Suprapubic skin (tissue), 4 donors: Measurements from ENCODE around the gene MOB3B. TPM values are rescaled to one million over a fixed set of nuclear protein-coding genes. Genes with fewer than 3 reads are reported as not detected.

Experiments
- DNase-seq, 2 donors: peaks; one replicate each; pipeline ENCODE4 v3.0.0-alpha.2; 2019; ENCODE audit warnings: low spot score in 2 of 2
- H3K27ac ChIP-seq: fragments of 200-600 bp; sonication (generic); one replicate; pipeline ENCODE4 v1.5.1; 2019
- H3K27me3 ChIP-seq: fragments of 200-600 bp; sonication (generic); one replicate; pipeline ENCODE4 v1.5.1; 2019
- H3K36me3 ChIP-seq: fragments of 200-600 bp; sonication (generic); one replicate; pipeline ENCODE4 v1.5.1; 2019
- H3K4me1 ChIP-seq: fragments of 200-600 bp; sonication (generic); one replicate; pipeline ENCODE4 v1.5.1; 2019
- H3K4me3 ChIP-seq: fragments of 200-600 bp; sonication (generic); one replicate; pipeline ENCODE4 v1.5.1; 2019; ENCODE audit warnings: mild to moderate bottlenecking
- H3K9me3 ChIP-seq: fragments of 200-600 bp; sonication (generic); one replicate; pipeline ENCODE4 v1.5.1; 2019
- EP300 ChIP-seq: sonication (generic); formaldehyde crosslinking; IDR thresholded peaks from one replicate; pipeline ENCODE4 v1.6.1; 2017; ENCODE audit warnings: antibody characterized with exemption
- POLR2A ChIP-seq, 2 donors: fragments of 450-650 bp; IDR thresholded peaks; one replicate each; pipeline ENCODE4 v1.6.1; 2017; ENCODE audit warnings: antibody characterized with exemption in 2 of 2, mild to moderate bottlenecking in 2 of 2, moderate library complexity in 2 of 2
- POLR2AphosphoS5 ChIP-seq, 3 donors: sonication (generic); formaldehyde crosslinking; IDR thresholded peaks; one replicate each; pipeline ENCODE4 v1.6.1; 2017; ENCODE audit warnings: antibody characterized with exemption in 3 of 3
- WGBS: methylation state at CpG from one replicate; pipeline ENCODE4 v1.1.5; 2018; 5-methylcytosine and 5-hydroxymethylcytosine counted together
- total RNA-seq, 4 donors: library from RNA; depleted of rRNA; stranded (reverse); fragments of >200 nt; gene quantifications; one replicate each; pipeline ENCODE4 v1.1.0, GENCODE V29; 2016
- TF ChIP-seq, protein P1 (sequence below), 2 donors: fragments of 200-600 bp in 1 of 2; fragments of 450-650 bp in 1 of 2; sonication (generic) in 1 of 2; IDR thresholded peaks; one replicate each; pipeline ENCODE4 v1.5.1; 2016 to 2019; ENCODE audit warnings: antibody characterized with exemption in 2 of 2, mild to moderate bottlenecking in 1 of 2, moderate library complexity in 1 of 2

Gene MOB3B
- total RNA-seq, 4 donors from 2014 or later = 8.2 to 21.5 (median 10.9) TPM

DNA sequence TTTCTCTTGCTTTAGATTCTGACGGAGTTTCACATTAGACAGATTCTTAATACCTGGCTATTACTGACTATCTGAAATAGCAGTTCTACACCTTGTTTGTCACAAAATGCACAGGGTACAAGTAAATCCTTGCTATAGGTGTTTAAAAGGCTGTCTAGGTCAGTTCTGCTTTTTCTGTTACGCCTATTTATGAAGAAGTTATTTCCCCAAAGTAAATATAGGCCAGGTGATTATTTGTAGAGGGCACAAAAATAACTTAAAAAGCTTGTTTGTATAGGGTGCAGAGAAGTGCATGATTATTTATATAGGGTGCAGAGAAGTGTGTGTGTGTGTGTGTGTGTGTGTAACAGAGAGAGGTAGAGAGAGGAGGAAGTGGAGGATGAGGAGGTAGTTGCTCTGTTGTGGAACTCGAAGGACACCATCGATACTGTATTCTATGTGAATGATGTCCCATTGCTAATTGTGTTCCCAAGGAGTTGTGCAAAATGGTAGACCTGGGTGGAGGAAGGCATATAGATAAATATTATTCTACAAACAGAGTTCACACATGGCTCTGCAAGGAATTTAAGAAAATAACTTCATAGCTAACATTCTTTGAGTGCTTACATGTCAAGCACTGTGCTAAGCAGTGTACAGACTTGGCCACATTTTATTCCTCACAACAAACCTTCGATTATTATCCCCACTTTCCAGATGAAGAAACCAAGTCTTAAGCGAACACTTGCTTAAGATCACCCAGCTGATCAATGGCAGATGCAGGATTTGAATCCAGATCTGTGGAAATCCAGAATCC lies 136.4 kb downstream of the MOB3B start:
- Histone ChIP-seq H3K4me3 (no peak overlapping the region), H3K36me3 (no peaks in the 10 kb centered on the region), H3K27ac (peak overlapping the region; percentile 51), H3K4me1 (peaks cover 37% of the 10 kb centered on the region), H3K9me3 (no peaks in the 10 kb centered on the region), H3K27me3 (no peaks in the 10 kb centered on the region)
- TF ChIP-seq, protein P1, sequence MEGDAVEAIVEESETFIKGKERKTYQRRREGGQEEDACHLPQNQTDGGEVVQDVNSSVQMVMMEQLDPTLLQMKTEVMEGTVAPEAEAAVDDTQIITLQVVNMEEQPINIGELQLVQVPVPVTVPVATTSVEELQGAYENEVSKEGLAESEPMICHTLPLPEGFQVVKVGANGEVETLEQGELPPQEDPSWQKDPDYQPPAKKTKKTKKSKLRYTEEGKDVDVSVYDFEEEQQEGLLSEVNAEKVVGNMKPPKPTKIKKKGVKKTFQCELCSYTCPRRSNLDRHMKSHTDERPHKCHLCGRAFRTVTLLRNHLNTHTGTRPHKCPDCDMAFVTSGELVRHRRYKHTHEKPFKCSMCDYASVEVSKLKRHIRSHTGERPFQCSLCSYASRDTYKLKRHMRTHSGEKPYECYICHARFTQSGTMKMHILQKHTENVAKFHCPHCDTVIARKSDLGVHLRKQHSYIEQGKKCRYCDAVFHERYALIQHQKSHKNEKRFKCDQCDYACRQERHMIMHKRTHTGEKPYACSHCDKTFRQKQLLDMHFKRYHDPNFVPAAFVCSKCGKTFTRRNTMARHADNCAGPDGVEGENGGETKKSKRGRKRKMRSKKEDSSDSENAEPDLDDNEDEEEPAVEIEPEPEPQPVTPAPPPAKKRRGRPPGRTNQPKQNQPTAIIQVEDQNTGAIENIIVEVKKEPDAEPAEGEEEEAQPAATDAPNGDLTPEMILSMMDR (IDR thresholded peaks at IDR 0.05) = no peak
- TF ChIP-seq POLR2AphosphoS5 (IDR thresholded peaks at IDR 0.05) (no peak), POLR2A (IDR thresholded peaks at IDR 0.05) (no peak), EP300 (no peak)
- WGBS = 93% methylated on average over 6 of the region's 6 CpGs
- no peak for DNase-seq

DNA sequence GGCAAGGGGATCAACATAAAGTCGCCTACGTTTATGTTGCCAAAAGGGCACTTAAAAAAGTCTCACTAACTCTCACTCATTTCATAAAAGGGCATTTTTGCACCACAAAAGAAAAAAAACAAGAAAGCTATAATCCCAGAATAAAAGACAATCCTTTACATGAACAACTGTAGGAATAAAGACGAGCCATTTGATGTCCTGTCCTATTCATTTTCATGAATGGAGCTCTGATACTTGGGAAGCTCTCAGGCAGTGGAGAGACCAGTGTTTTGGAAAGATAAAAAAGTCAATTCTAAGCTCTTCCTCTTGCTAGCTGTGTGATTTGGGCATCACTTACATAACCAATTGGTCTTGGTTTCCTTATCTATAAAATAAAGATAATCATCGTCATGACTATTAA lies 137.2 kb downstream of the MOB3B start:
- H3K27me3 ChIP-seq = no peaks in the 10 kb centered on the region
- TF ChIP-seq POLR2A (IDR thresholded peaks at IDR 0.05) (no peak), EP300 (no peak), POLR2AphosphoS5 (IDR thresholded peaks at IDR 0.05) (no peak)
- TF ChIP-seq, protein P1 (IDR thresholded peaks at IDR 0.05) = no peak
- no peak for DNase-seq
- no peaks in the 10 kb centered on the region for H3K9me3 ChIP-seq
- H3K4me3 ChIP-seq = no peak overlapping the region
- peaks cover 42% of the 10 kb centered on the region for H3K4me1 ChIP-seq
- 93% methylated on average over 4 of the region's 4 CpGs for WGBS
- H3K36me3 ChIP-seq = no peaks in the 10 kb centered on the region
- no peak overlapping the region for H3K27ac ChIP-seq

DNA sequence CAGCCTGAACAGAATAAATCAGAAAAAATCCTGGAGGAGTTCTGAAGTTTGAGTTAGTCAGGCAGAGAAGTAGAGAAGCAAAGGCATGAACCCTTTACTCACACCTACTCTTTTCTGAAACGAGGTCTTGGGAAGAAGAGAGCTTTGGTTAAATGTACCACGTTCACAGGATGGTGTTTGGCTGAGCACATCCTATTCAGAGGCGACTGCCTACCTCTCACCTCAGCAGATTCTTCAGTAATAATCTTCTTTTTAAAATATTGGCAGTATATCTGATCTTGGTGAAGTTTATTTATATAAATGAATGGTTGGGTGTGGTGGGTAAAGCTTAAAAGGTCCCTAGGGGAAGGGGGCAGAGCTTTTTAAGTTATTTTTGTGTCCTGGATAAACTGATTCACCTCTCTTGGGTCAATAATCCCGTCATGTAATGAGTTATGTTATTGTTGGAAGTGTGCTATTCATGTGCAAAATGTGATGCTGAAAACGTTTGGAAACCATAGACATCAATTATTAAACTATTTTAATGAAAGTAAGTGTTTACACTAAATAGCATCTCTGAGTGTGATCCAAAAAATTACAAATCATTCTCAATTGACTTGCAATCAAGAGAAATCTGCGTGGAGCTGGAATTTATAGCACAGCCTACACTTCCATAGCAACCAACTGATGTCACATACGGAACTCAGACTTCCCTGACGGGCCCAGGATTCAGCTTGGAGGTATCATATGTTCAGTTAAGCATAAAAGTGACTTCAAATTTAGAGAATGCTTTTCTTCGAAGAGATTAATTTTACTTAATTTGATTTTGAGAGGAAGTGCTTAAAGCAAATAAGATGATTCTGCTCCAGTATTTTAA lies 138.3 kb downstream of the MOB3B start:
- H3K9me3 ChIP-seq = no peaks in the 10 kb centered on the region
- H3K4me1 ChIP-seq = peaks cover 54% of the 10 kb centered on the region
- no peak overlapping the region for H3K4me3 ChIP-seq
- TF ChIP-seq POLR2A (IDR thresholded peaks at IDR 0.05) = no peak
- TF ChIP-seq POLR2AphosphoS5 (IDR thresholded peaks at IDR 0.05) = no peak
- no peak for TF ChIP-seq EP300
- TF ChIP-seq, protein P1 (IDR thresholded peaks at IDR 0.05) = no peak
- no peaks in the 10 kb centered on the region for H3K36me3 ChIP-seq
- 53% methylated on average over 9 of the region's 9 CpGs for WGBS
- no peak overlapping the region for H3K27ac ChIP-seq
- H3K27me3 ChIP-seq = no peaks in the 10 kb centered on the region
- DNase-seq = no peak

DNA sequence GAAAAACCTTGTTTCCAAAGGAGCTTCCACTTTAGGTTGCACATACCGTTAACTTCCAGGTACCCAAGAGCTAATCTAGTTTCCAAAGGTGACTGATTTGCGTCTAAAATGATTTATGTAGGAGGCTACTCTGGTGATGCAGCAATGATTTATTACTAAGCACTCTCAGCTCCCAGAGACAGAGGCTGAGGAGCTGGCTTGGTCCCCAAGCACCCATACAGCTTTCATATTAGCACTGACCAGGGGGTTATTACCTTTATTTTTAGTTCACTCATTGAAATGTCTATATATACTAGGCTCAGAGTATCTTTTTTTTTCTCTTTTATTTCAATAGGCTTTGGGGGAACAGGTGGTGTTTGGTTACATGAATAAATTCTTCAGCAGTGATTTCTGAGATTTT lies 141.5 kb downstream of the MOB3B start:
- H3K4me3 ChIP-seq = no peak overlapping the region
- peaks cover 47% of the 10 kb centered on the region for H3K4me1 ChIP-seq
- DNase-seq = no peak
- H3K9me3 ChIP-seq = no peaks in the 10 kb centered on the region
- TF ChIP-seq, protein P1 (IDR thresholded peaks at IDR 0.05) = no peak
- no peak for TF ChIP-seq EP300
- TF ChIP-seq POLR2AphosphoS5 (IDR thresholded peaks at IDR 0.05) = no peak
- no peak for TF ChIP-seq POLR2A (IDR thresholded peaks at IDR 0.05)
- no peak overlapping the region for H3K27ac ChIP-seq
- H3K36me3 ChIP-seq = no peaks in the 10 kb centered on the region
- H3K27me3 ChIP-seq = no peaks in the 10 kb centered on the region
- 62% methylated on average over 2 of the region's 2 CpGs for WGBS

DNA sequence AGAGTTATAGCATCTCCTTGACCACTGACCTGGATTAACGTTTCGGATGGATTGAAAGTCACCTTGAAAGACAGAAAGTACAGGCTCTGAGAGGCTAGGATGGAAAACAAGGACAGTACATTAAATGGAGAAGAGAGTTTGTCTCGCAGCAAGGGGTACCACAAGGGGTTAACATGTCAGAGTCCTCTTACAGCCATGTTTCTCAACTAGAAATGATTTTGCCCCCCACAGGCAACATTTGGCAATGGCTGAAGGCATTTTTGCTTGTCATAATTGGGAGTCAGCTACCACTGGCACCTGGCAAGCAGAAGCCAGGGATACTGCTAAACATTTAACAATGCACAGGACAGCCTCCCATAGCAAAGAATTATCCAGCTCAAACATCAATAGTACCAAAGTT lies 141.9 kb downstream of the MOB3B start:
- 85% methylated on average over 3 of the region's 3 CpGs for WGBS
- Histone ChIP-seq H3K9me3 (no peaks in the 10 kb centered on the region), H3K27ac (no peak overlapping the region), H3K4me3 (no peak overlapping the region), H3K4me1 (peaks cover 49% of the 10 kb centered on the region), H3K27me3 (no peaks in the 10 kb centered on the region), H3K36me3 (no peaks in the 10 kb centered on the region)
- TF ChIP-seq, protein P1 (IDR thresholded peaks at IDR 0.05) = no peak
- no peak for TF ChIP-seq POLR2A (IDR thresholded peaks at IDR 0.05)
- no peak for TF ChIP-seq POLR2AphosphoS5 (IDR thresholded peaks at IDR 0.05)
- no peak for TF ChIP-seq EP300
- DNase-seq = no peak
